GM12878 (cell line): ENCODE results near the gene MEDAG. TPM values are rescaled to one million over a fixed set of nuclear protein-coding genes. Genes with fewer than 3 reads are reported as not detected.

Experiments
- ATAC-seq: fragments of 200-7000 bp; cut with Tn5 transposase; 3 replicates; pipeline ENCODE4 v1.9.1; 2020; ENCODE audit warnings: mild to moderate bottlenecking, moderate library complexity
- BruUV-seq: library from RNA; stranded (reverse); fragments of 400-500 nt; replicated peaks from 2 replicates; lab custom pipeline; 2021; lab: Mats Ljungman, UMichigan
- CTCF ChIA-PET: fragments of 300-600 bp; sonication (Branson Sonifier 250); formaldehyde crosslinking; extraction: SDS; loops from one replicate; lab custom pipeline; 2021; ENCODE audit warnings: inconsistent platforms; lab: Yijun Ruan, JAX
- POLR2A ChIA-PET: fragments of 350-600 bp; formaldehyde crosslinking; extraction: SDS; loops from one replicate; lab custom pipeline; 2021; ENCODE audit warnings: inconsistent platforms; lab: Charles Lee
- RAD21 ChIA-PET: fragments of 300-600 bp; sonication (Branson Sonifier 250); formaldehyde crosslinking; loops from one replicate; lab custom pipeline; 2023; ENCODE audit warnings: antibody characterized with exemption; ENCODE audit not compliant: unreplicated experiment; lab: Charles Lee
- SMC1A ChIA-PET: fragments of 300-600 bp; sonication (Branson Sonifier 250); formaldehyde crosslinking; loops from one replicate; lab custom pipeline; 2023; ENCODE audit not compliant: unreplicated experiment, uncharacterized antibody; lab: Charles Lee
- DNase-seq: peaks from one replicate; pipeline ENCODE4 v3.0.0-alpha.2; 2011; ENCODE audit warnings: low read depth, low spot score
- FAIRE-seq: peaks from 3 replicates; lab custom pipeline; 2011; peaks lifted over from hg19 to GRCh38; lab: Jason Lieb, UNC
- H2AFZ ChIP-seq: 2 replicates; pipeline ENCODE4 v1.6.0; 2011; ENCODE audit warnings: low read depth, low read length, control low read depth; ENCODE audit not compliant: control insufficient read depth
- H3K27ac ChIP-seq: 2 replicates; pipeline ENCODE4 v1.5.1; 2011; ENCODE audit warnings: control low read depth; ENCODE audit not compliant: control insufficient read depth, insufficient read depth
- H3K27me3 ChIP-seq, 2 experiments: replicated peaks in 1 of 2; 2 replicates each; pipeline versions ENCODE4 v1.6.0 to v1.6.1; 2011; ENCODE audit warnings: low read length in 1 of 2; ENCODE audit not compliant: control insufficient read depth in 2 of 2, insufficient read depth in 2 of 2
- H3K36me3 ChIP-seq, 2 experiments: 2 replicates each; pipeline ENCODE4 v1.5.1; 2011; ENCODE audit warnings: low read length in 1 of 2; ENCODE audit not compliant: control insufficient read depth in 2 of 2, insufficient read depth in 2 of 2
- H3K4me1 ChIP-seq: 2 replicates; pipeline ENCODE4 v1.6.1; 2011; ENCODE audit warnings: mild to moderate bottlenecking, low read length, moderate library complexity, mixed read lengths; ENCODE audit not compliant: control insufficient read depth, insufficient read depth
- H3K4me2 ChIP-seq: 2 replicates; pipeline ENCODE4 v1.6.0; 2011; ENCODE audit warnings: control low read depth; ENCODE audit not compliant: control insufficient read depth, insufficient read depth
- H3K4me3 ChIP-seq: fragments of 200-600 bp; sonication (generic); 2 replicates; pipeline ENCODE4 v1.5.1; 2016
- H3K79me2 ChIP-seq: 2 replicates; pipeline ENCODE4 v1.6.0; 2011; ENCODE audit warnings: low read length; ENCODE audit not compliant: control insufficient read depth, insufficient read depth
- H3K9ac ChIP-seq: 2 replicates; pipeline ENCODE4 v1.8.0; 2011; ENCODE audit warnings: low read length, control low read depth, mixed read lengths; ENCODE audit not compliant: control insufficient read depth, insufficient read depth
- H3K9me3 ChIP-seq: replicated peaks from 3 replicates; pipeline ENCODE4 v1.5.1; 2011; ENCODE audit warnings: mild to moderate bottlenecking, low read length; ENCODE audit not compliant: control insufficient read depth, insufficient read depth
- H4K20me1 ChIP-seq: 2 replicates; pipeline ENCODE4 v1.6.0; 2011; ENCODE audit not compliant: control insufficient read depth, insufficient read depth
- BMI1 ChIP-seq: fragments of 450-650 bp; IDR thresholded peaks from 2 replicates; pipeline ENCODE4 v1.6.1; 2016; ENCODE audit warnings: mild to moderate bottlenecking, moderate library complexity, borderline replicate concordance
- E2F4 ChIP-seq: IDR thresholded peaks from 2 replicates; pipeline ENCODE4 v1.6.1; 2012; ENCODE audit warnings: low read depth, low read length, improper control_type of control experiment
- IRF5 ChIP-seq: fragments of 450-650 bp; IDR thresholded peaks from 2 replicates; pipeline ENCODE4 v1.6.1; 2017; ENCODE audit warnings: borderline replicate concordance
- LARP7 ChIP-seq: fragments of 450-650 bp; IDR thresholded peaks from 2 replicates; pipeline ENCODE4 v1.6.1; 2017; ENCODE audit warnings: mild to moderate bottlenecking
- MEF2A ChIP-seq: IDR thresholded peaks from 2 replicates; pipeline ENCODE4 v1.6.1; 2011; ENCODE audit warnings: low read depth, mild to moderate bottlenecking, low read length, moderate library complexity; ENCODE audit not compliant: insufficient read depth
- MYC ChIP-seq: IDR thresholded peaks from 2 replicates; pipeline ENCODE4 v1.6.1; 2011; ENCODE audit warnings: mild to moderate bottlenecking, low read length, moderate library complexity, inconsistent platforms; ENCODE audit not compliant: insufficient read depth, insufficient replicate concordance, insufficient read length, severe bottlenecking
- NBN ChIP-seq: fragments of 450-650 bp; IDR thresholded peaks from 2 replicates; pipeline ENCODE4 v1.6.1; 2016
- RBBP5 ChIP-seq: fragments of 200-600 bp; sonication (generic); conservative IDR thresholded peaks from 2 replicates; pipeline ENCODE4 v1.6.1; 2016
- RELB ChIP-seq: fragments of 450-650 bp; IDR thresholded peaks from 2 replicates; pipeline ENCODE4 v1.6.1; 2017; ENCODE audit warnings: low read depth, mild to moderate bottlenecking, moderate library complexity
- SMC3 ChIP-seq: IDR thresholded peaks from 2 replicates; pipeline ENCODE4 v1.6.1; 2011; ENCODE audit warnings: low read length, improper control_type of control experiment, borderline replicate concordance
- SREBF1 ChIP-seq: IDR thresholded peaks from 2 replicates; pipeline ENCODE4 v1.6.1; 2012; ENCODE audit warnings: mild to moderate bottlenecking, low read length
- TCF7 ChIP-seq: IDR thresholded peaks from 2 replicates; pipeline ENCODE4 v1.6.1; 2014; ENCODE audit warnings: antibody characterized with exemption, borderline replicate concordance
- WGBS: methylation state at CpG from one replicate; pipeline ENCODE4 v1.1.6; 2016; ENCODE audit warnings: low lambda C conversion rate; ENCODE audit not compliant: insufficient replicate concordance, insufficient coverage; ENCODE audit errors: missing lambda C conversion rate; 5-methylcytosine and 5-hydroxymethylcytosine counted together
- in situ Hi-C: fragments of 300-500 bp; cut with MboI; formaldehyde crosslinking; loops from 9 replicates; pipeline ENCODE4 v1.14.3; 2018; ENCODE audit warnings: mixed read lengths
- intact Hi-C: fragments of 100-400 bp; cut with micrococcal nuclease; formaldehyde crosslinking; loops from one replicate; pipeline ENCODE4 v1.14.2; 2022; ENCODE audit not compliant: unreplicated experiment
- polyA plus RNA-seq, 11 experiments: library from polyadenylated mRNA; depleted of rRNA in 4 of 11; unstranded in 6 of 11; stranded (reverse) in 5 of 11; fragments of >200 nt; fragmentation: Nextera tagmentation in 4 of 11; fragmentation: Illumina TruSeq in 1 of 11; extraction: Ambion mirVana in 4 of 11; extraction: Trizol in 1 of 11; gene quantifications; 1 replicate in 1 of 11; 2 replicates in 10 of 11; pipeline versions ENCODE4 v1.2.1 to v1.2.3, GENCODE V29; 2011 to 2016; ENCODE audit warnings: inconsistent platforms in 2 of 11, missing spikeins in 2 of 11, low read depth in 1 of 11
- total RNA-seq, 4 experiments: library from RNA; depleted of rRNA in 3 of 4; stranded (reverse); fragments of >200 nt in 3 of 4; fragmentation: Illumina TruSeq in 1 of 4; extraction: Trizol in 1 of 4; gene quantifications; 2 replicates each; pipeline versions ENCODE4 v1.2.1 to v1.2.3, GENCODE V29; 2013 to 2021

MEDAG gene
- total and polyA plus RNA-seq, 10 of the 15 experiments (the other 5 are each of a cell fraction or from before 2014, with no cell fraction given): 0.03 TPM; not detected in 9

GRCh38 chr13:30959678-30960077 lies 53.6 kb downstream of the MEDAG start:
- DNase-seq (no peak), ATAC-seq (no peak), FAIRE-seq (no peak)
- Histone ChIP-seq H3K9me3 (no peaks in the 10 kb centered on the region), H3K79me2 (no peaks in the 10 kb centered on the region), H3K36me3 (no peaks in the 10 kb centered on the region), H3K27ac (no peak overlapping the region), H3K4me2 (no peak overlapping the region), H2AFZ (no peak overlapping the region), H4K20me1 (no peaks in the 10 kb centered on the region), H3K4me3 (no peak overlapping the region), H3K27me3 (no peaks in the 10 kb centered on the region; a peak in 1 of 4 replicates), H3K9ac (no peak overlapping the region), H3K4me1 (no peaks in the 10 kb centered on the region)
- intact Hi-C loops: no loop called here
- ChIA-PET SMC1A (interaction anchor here (1.6 kb wide), 1 partner anchor 85 kb away, joined by 4 read pairs; no protein-coding TSS in a partner anchor), CTCF (interaction anchor here (2.0 kb wide), 1 partner anchor 85 kb away, joined by 6 read pairs; no protein-coding TSS in a partner anchor), POLR2A (no interaction called here), RAD21 (no interaction called here)
- TF ChIP-seq LARP7 (no peak), RELB (no peak), RBBP5 (no peak), SMC3 (no peak), E2F4 (no peak), SREBF1 (no peak), MEF2A (no peak), TCF7 (no peak), NBN (no peak), IRF5 (no peak), BMI1 (no peak), MYC (no peak)
- 0% methylated on average over 1 of the region's 1 CpG for WGBS
- in situ Hi-C loops: no loop called here
- BruUV-seq: no TSS peak
